COLO668 (cell line): Measurements from ENCODE around the gene TBC1D9B.

Experiments
- DNase-seq: peaks from one replicate; lab custom pipeline; 2025; ENCODE audit not compliant: unreplicated experiment; lab: John Stamatoyannopoulos, UW

TBC1D9B gene

DNA sequence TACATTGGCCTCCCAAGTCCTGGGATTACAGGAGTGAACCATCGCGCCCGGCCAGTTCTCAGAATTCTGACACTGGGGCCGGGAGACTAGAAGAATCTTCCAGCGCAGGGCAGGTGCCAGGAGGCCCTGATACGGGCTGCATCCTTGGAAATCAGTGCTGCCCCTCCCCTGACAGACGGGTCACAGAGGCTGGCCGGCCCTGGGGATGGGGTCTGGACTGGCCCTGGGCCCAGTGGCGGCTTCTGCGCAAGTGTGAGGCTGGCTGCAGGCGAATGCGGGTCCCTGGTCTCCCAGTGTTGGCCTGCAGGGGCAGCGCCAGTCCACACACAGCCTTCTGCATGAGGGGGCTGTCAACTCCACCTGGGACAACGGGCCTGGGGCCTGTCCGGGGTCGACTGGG is 831 bp upstream of the TBC1D9B start:
- no peak for DNase-seq

DNA sequence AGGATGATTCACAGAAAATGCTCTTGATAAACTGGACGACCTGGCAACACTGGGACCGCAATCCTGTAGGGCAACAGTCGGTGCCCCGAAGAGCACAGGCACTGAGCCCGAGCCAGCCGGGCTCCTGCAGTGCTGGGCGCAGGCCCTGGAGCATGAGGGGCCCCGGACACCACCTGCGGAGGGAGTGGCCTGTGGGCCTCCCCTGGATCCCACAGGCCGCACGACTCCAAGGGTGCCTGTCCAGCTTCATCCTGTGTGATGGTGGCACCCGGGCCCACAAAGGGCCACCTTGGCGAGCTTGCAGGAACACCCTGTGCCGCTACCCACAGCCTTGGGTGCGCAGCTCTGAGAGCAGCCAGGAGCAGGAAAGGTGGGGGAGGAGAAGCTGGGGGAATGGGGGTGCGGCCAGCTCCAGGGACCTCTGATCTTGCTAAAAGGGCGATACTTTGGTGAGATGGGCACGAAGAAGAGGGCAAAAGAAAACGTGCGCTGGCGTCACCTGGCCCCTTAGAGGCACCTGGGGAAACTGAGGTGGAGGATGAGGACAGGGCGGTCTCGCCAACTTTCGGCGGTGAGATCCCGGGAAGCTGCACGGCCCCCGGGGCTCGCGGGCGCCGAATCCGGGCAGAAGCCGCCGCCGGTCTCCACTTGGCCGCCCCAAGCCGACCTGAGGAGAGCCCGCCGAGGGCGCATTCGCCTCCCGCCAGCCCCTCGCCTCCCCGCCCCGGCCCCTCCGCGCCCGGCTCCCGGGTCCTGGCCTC is 722 bp downstream of the TBC1D9B start:
- DNase-seq = peak; percentile 28

GRCh38 chr5:179906294-179906794 is 1.4 kb downstream of the TBC1D9B start:
- no peak for DNase-seq

DNA sequence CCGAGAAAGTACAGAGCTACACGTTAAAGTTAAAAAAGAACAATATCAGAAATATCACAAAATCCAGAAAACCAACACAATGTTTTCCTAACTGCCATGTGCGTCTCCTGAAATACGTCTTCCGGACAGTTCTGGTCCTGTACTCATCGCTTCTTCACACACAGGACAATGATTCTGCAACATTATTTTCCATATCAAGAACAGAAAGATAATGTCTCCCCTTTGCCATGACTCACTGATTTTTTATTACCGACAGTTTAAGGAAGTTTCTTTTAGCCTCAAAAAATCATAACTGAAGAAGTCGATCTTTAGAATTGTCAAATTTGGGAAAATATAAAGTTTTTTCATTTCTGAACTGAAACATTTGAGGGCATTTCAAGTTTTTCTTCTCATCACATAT is 2.5 kb downstream of the TBC1D9B start:
- no peak for DNase-seq

- no peak for DNase-seq
These were observed 3.1 kb downstream of the TBC1D9B start for GRCh38 chr5:179904463-179905160.

GRCh38 chr5:179902763-179903158 is 4.9 kb downstream of the TBC1D9B start:
- no peak for DNase-seq

- no peak for DNase-seq
These were observed 5.6 kb downstream of the TBC1D9B start for GRCh38 chr5:179901915-179902762.

DNA sequence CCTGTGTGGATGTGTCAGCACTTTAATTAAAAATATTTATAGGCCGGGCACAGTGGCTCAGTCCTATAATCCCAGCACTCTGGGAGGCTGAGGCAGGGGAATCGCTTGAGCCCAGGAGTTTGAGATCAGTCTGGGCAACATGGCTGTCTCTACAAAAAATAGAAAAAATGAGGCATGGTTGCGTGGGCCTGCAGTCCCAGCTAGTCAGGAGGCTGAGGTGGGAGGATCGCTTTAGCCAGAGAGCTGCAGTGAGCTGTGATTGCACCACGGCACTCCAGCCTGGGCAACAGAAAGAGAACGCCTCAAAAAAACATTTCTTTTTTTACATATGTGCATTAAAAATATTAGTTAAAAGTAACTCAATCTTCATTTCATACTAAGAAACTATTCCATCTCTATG is 6.2 kb downstream of the TBC1D9B start:
- no peak for DNase-seq

DNA sequence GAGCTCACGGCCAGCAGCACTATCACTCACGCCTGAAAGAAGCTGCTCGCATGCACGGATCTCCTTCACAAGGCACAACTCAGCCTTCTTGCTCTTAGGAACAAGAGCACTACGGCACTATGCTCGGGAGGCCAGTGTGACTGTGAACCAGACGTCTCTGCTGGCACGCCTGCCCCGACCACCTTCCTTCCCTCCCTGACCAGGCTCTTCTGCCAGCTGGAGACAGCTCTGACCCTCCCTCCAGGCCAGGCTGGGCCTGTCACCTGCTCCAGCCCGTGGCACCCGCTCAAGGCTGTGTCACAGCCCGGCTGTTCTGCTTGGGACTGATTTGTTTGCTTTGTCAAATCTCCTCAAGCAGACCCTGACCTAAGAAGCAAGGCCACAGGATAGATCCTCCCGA is 7.0 kb downstream of the TBC1D9B start:
- no peak for DNase-seq

DNA sequence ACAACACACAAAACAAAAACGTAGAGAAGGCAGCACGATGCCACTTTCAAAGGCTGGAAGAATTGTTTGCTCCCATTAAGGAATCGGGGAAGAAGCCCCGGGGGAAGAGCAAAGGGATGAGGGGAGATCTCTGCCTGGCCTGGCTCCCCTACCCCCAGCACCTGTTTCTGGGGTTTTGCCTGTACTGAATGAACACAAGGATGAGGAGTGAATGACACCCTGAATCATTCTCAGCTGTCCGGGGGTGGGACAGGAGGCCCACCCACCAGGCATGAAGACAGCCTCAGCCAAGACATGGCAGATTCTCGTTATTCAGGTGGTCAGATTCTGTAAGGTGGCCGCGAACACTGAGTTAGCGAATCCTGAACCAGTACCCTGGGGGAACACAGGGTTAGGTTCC is 7.5 kb downstream of the TBC1D9B start:
- no peak for DNase-seq

DNA sequence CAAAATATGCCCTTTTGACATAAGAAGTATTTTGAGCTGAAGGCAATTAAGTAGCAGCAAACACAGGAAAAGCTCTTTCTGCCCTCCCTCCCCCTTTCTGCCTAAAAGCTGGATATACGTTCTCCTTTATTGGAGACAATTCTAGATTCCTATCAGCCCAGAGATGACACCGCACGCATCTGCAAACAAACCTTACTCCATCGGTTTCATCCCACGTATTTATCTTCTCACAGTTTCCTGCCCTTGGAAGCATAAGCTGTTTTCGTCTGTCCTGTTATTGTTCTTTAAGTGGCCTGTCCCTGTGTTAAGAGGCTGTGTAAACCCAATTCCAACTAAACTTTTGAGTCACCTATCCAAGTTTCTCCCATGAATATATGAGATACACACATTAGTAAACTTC is 11.8 kb downstream of the TBC1D9B start:
- no peak for DNase-seq

GRCh38 chr5:179893958-179894895 is 13.5 kb downstream of the TBC1D9B start:
- DNase-seq = no peak

DNA sequence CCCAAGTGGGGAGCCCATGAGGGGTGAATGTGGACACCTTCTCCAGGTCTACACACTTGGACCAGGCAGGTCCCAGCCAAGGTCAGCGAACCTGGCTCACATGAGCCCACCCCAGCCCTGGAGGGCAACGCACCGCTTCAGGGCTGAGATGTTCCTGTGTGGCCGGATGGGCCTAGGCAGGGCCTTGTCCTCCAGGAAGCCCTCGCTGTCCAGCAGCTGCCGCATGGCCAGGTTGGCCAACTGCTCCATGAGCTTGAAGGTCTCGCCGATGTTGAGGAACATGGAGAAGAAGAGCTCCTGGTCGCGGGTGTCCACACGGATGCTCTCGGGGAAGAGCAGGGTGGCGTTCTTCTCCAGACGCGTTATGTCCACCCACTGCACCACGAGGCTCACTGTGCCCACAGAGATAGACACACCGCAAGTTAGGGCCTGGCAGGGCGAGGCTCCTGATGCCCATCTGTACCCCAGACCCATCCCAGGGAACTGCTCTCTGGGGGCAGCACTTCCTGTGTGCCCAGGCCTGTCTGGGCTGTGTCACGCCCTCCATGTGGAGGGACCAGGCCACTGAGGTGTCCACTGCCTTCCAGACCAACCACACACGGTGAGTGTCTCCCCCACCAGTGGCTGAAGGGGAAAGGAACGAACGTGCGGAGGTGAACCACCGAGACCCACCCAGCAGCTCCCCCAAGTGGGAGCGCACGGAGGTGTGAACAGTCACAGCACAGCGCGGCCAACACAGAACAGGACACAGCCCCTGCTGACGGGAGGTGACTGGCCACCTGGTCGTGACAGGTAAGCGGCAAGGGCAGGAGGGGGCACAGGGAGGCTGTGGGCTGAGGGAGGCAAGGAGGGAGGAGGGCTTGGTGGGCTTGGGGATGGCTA is 14.4 kb downstream of the TBC1D9B start:
- DNase-seq = no peak

DNA sequence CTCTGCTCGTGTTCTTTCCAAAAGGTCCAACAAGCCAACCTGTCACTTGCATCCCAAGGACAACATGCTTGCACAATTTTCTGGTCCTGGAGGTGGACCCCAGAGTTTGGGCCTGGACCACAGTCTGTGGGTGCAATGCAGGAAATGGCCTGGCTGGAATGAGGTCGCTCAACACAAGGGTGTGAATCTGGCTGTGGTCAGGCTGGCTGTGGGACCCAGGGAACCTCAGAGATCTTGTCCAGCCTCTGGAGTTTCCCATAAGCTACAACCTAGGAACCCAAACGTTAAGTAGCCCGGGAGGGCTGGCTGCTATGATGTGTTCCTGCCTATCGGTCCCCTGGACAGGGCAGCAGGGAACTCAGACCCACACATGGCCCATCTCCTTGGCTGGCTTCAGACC is 15.4 kb downstream of the TBC1D9B start:
- DNase-seq = no peak

DNA sequence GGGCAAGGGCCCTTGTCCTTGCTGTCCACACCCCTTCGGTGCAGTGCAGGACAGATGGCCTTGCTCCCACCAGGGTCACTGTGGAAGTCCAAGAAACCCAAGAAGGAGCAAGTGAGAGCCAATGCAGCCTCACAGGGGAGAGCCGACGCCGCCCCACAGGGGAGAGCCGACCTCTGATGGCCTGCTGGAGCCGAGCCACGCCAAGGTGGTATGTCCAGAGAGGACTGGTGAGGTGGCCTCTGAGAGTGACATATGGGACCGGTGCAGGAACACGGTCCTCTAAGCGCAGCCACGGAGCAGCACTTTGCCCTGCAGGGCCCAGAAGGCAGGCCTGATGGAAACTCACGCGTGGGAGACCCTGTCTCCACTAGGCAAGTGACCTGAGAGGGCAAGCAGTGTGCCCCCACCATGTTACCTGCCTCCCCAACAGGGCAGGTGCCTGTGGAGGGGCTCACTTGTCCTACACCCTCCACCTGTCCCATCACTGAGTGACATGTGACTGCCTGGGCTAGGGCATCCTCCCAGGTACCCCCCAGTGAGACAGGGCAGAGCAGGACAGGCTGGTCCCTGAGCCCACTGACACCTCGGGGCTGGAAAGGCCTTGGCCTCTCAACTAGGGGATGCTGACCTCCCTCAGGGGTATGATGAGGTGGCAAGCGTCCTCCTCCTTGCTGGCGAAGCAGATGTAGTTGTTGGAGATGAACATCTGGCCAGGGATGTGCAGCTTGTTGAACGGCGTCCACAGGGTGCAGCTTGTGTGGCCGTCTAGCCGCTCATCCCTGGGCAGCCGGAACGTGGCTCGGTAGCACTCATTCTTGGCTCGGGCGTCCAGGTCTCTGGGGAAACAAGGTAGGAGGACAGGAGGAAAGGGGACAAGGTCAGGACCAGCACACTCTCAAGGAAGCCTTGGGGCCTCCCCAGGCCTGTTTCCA is 16.7 kb downstream of the TBC1D9B start:
- DNase-seq = no peak

DNA sequence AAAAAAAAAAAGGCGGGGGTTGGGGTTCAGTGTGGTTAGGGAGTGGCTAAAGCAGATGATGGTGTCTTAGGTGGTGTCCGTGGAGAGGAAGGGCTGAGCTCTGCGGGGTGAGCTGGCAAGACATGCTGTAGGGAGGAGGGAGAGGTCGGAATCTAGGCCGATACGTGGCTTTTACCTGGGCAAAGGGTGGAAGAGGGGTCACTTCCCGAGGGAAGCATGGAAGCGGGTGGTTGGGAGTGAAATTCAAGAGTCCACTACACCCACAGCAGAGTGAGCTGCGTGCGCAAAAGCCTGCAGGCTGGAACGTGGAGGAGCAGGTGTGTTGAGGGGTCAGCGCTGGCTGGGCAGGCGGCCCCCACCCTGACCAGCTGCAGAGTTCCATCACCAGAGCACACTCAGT is 17.8 kb downstream of the TBC1D9B start:
- DNase-seq = no peak

DNA sequence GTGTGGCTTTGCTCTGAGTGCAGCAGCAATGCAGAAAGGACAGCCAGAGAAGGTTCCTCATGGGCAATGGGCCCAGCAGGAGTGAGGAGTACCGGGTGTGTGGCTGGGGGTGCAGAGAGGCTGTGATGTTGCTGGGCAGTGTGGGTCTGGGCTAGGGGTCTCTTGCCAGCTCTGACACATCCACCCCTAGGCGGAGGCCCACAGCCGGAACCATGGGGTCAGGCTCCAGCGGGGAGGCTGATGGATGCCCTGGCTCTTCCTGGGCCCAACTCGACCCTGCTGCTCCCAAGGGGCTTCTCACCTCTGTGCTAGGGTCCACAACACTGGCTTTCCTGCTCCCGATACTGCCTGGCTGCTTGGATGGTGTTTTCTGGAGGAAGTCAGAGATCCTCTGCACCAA is 19.9 kb downstream of the TBC1D9B start:
- DNase-seq = no peak

- no peak for DNase-seq
These were observed 20.6 kb downstream of the TBC1D9B start for GRCh38 chr5:179887095-179887494.
